ENCODE measurements around the gene PTPDC1.

The PTPDC1 gene

DNA sequence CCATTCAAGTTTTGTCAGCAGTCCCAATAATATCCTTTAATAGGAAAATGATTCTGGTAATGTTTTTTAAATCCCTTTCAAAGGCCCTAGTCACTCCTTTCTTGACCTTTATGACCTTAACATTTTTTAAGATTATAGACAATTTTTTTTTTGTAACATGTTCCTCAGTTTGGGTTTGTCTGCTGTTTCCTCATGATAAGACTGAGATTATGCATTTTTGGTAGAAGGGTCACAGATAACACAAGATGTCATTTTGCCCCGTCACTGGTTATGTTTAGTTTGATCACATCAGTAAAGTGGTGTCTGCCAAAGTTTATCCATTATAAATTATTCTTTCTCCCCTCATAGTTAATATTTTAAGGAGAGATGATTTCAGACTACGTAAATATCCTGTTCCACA is 16.0 kb upstream of the PTPDC1 start:
- Histone ChIP-seq H3K4me3 (ENCODE audit: insufficient read depth, low read depth, low read length) (no peak overlapping the region), H3K4me1 (ENCODE audit: control insufficient read depth, insufficient read depth, low read length) (no peaks in the 10 kb centered on the region), H3K9me3 (ENCODE audit: control insufficient read depth, low read length) (no peaks in the 10 kb centered on the region), H3K27ac (ENCODE audit: insufficient read depth, low read depth, low read length, poor library complexity, severe bottlenecking) (no peak overlapping the region), H3K27me3 (ENCODE audit: control insufficient read depth, insufficient read depth, low read length, poor library complexity, severe bottlenecking) (no peaks in the 10 kb centered on the region), H3K36me3 (ENCODE audit: control insufficient read depth, insufficient read depth, low read length) (no peaks in the 10 kb centered on the region)
- WGBS, 2 experiments = 93% methylated on average over 2 of the region's 2 CpGs; no CpG with 5 or more reads in 1 of the 2 experiments

- Histone ChIP-seq H3K36me3 (ENCODE audit: control insufficient read depth, insufficient read depth, low read length) (no peaks in the 10 kb centered on the region), H3K4me1 (ENCODE audit: control insufficient read depth, insufficient read depth, low read length) (no peaks in the 10 kb centered on the region), H3K4me3 (ENCODE audit: insufficient read depth, low read depth, low read length) (no peak overlapping the region), H3K9me3 (ENCODE audit: control insufficient read depth, low read length) (no peaks in the 10 kb centered on the region), H3K27me3 (ENCODE audit: control insufficient read depth, insufficient read depth, low read length, poor library complexity, severe bottlenecking) (no peaks in the 10 kb centered on the region), H3K27ac (ENCODE audit: insufficient read depth, low read depth, low read length, poor library complexity, severe bottlenecking) (no peak overlapping the region)
- 100% methylated on average over 1 of the region's 1 CpG; no CpG with 5 or more reads in 1 of the 2 experiments for WGBS, 2 experiments
Measured at GRCh38 chr9:94076557-94076956, 7.7 kb upstream of the PTPDC1 start.

- no peaks in the 10 kb centered on the region for H3K27me3 ChIP-seq (ENCODE audit: control insufficient read depth, insufficient read depth, low read length, poor library complexity, severe bottlenecking)
- H3K9me3 ChIP-seq (ENCODE audit: control insufficient read depth, low read length) = no peaks in the 10 kb centered on the region
- no peaks in the 10 kb centered on the region for H3K4me1 ChIP-seq (ENCODE audit: control insufficient read depth, insufficient read depth, low read length)
- no peak overlapping the region for H3K4me3 ChIP-seq (ENCODE audit: insufficient read depth, low read depth, low read length)
- H3K36me3 ChIP-seq (ENCODE audit: control insufficient read depth, insufficient read depth, low read length) = no peaks in the 10 kb centered on the region
- WGBS, 2 experiments = 78 to 100% methylated on average over 2 of the region's 2 CpGs
- no peak overlapping the region for H3K27ac ChIP-seq (ENCODE audit: insufficient read depth, low read depth, low read length, poor library complexity, severe bottlenecking)
Measured at GRCh38 chr9:94078086-94078485, 6.2 kb upstream of the PTPDC1 start.

DNA sequence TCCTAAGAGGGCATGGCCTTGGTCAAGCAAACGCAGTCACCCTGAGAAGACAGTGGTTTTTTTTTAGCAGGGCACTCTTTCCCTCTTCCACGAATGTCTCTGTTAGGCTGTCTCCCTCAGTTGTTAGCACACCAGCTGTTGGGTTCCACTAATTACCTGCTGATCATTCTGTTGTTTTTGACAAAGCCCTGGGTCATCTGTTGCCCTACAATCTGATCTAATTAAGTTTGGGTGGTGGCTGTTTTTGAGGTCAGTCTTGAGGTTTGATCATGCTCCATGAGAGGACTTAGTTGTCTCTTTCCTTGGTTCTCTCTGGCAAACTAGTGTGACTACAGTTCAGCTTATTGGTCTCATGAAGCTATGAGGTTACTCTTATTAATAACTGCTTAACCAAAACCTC is 5.0 kb upstream of the PTPDC1 start:
- H3K4me3 ChIP-seq (ENCODE audit: insufficient read depth, low read depth, low read length) = no peak overlapping the region
- H3K36me3 ChIP-seq (ENCODE audit: control insufficient read depth, insufficient read depth, low read length) = no peaks in the 10 kb centered on the region
- no peak overlapping the region for H3K27ac ChIP-seq (ENCODE audit: insufficient read depth, low read depth, low read length, poor library complexity, severe bottlenecking)
- no peaks in the 10 kb centered on the region for H3K27me3 ChIP-seq (ENCODE audit: control insufficient read depth, insufficient read depth, low read length, poor library complexity, severe bottlenecking)
- no peaks in the 10 kb centered on the region for H3K9me3 ChIP-seq (ENCODE audit: control insufficient read depth, low read length)
- H3K4me1 ChIP-seq (ENCODE audit: control insufficient read depth, insufficient read depth, low read length) = peaks cover 2% of the 10 kb centered on the region
- 88 to 90% methylated on average over 2 of the region's 2 CpGs for WGBS, 2 experiments

- 90 to 93% methylated on average over 2 of the region's 2 CpGs for WGBS, 2 experiments
- Histone ChIP-seq H3K36me3 (ENCODE audit: control insufficient read depth, insufficient read depth, low read length) (no peaks in the 10 kb centered on the region), H3K27ac (ENCODE audit: insufficient read depth, low read depth, low read length, poor library complexity, severe bottlenecking) (no peak overlapping the region), H3K9me3 (ENCODE audit: control insufficient read depth, low read length) (no peaks in the 10 kb centered on the region), H3K4me3 (ENCODE audit: insufficient read depth, low read depth, low read length) (no peak overlapping the region), H3K27me3 (ENCODE audit: control insufficient read depth, insufficient read depth, low read length, poor library complexity, severe bottlenecking) (no peaks in the 10 kb centered on the region), H3K4me1 (ENCODE audit: control insufficient read depth, insufficient read depth, low read length) (peaks cover 10% of the 10 kb centered on the region)
Measured at GRCh38 chr9:94080249-94080648, 4.0 kb upstream of the PTPDC1 start.

- 94 to 96% methylated on average over 4 of the region's 4 CpGs for WGBS, 2 experiments
- H3K27me3 ChIP-seq (ENCODE audit: control insufficient read depth, insufficient read depth, low read length, poor library complexity, severe bottlenecking) = no peaks in the 10 kb centered on the region
- no peaks in the 10 kb centered on the region for H3K36me3 ChIP-seq (ENCODE audit: control insufficient read depth, insufficient read depth, low read length)
- H3K27ac ChIP-seq (ENCODE audit: insufficient read depth, low read depth, low read length, poor library complexity, severe bottlenecking) = no peak overlapping the region
- no peaks in the 10 kb centered on the region for H3K9me3 ChIP-seq (ENCODE audit: control insufficient read depth, low read length)
- H3K4me3 ChIP-seq (ENCODE audit: insufficient read depth, low read depth, low read length) = no peak overlapping the region
- peaks cover 10% of the 10 kb centered on the region for H3K4me1 ChIP-seq (ENCODE audit: control insufficient read depth, insufficient read depth, low read length)
Measured at GRCh38 chr9:94081435-94081834, 2.8 kb upstream of the PTPDC1 start.

DNA sequence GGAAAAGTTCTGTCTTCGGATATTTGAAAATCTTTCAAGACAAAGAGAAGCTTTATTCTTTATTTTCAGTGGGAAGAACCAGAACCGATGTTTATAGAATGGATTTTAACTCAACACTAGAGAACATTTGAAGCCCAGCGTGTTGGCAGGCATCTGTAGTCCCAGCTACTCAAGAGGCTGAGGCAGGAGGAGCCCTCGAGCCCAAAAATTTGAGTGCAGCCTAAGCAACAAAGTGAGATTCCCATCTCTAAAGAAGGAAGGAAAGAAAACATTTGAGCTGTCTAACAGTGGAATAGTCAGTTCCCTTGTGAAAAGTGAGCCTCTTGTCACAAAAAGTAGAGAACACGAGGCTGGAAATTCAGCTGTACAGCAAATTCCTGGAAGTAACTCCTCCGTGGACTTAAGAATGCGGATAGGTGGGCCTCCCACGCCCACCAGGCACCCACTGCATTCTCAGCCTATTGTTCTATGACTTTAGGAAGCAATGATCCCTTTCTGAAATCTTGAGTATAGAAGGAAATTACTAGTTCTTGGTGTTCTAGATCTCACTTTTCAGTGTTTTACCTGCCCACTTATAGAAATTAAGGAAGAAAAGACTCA is 2.3 kb upstream of the PTPDC1 start:
- no peaks in the 10 kb centered on the region for H3K36me3 ChIP-seq (ENCODE audit: control insufficient read depth, insufficient read depth, low read length)
- WGBS, 2 experiments = 87 to 89% methylated on average over 8 of the region's 8 CpGs
- peaks cover 10% of the 10 kb centered on the region for H3K4me1 ChIP-seq (ENCODE audit: control insufficient read depth, insufficient read depth, low read length)
- no peaks in the 10 kb centered on the region for H3K9me3 ChIP-seq (ENCODE audit: control insufficient read depth, low read length)
- H3K27me3 ChIP-seq (ENCODE audit: control insufficient read depth, insufficient read depth, low read length, poor library complexity, severe bottlenecking) = no peaks in the 10 kb centered on the region
- H3K4me3 ChIP-seq (ENCODE audit: insufficient read depth, low read depth, low read length) = no peak overlapping the region
- H3K27ac ChIP-seq (ENCODE audit: insufficient read depth, low read depth, low read length, poor library complexity, severe bottlenecking) = no peak overlapping the region

DNA sequence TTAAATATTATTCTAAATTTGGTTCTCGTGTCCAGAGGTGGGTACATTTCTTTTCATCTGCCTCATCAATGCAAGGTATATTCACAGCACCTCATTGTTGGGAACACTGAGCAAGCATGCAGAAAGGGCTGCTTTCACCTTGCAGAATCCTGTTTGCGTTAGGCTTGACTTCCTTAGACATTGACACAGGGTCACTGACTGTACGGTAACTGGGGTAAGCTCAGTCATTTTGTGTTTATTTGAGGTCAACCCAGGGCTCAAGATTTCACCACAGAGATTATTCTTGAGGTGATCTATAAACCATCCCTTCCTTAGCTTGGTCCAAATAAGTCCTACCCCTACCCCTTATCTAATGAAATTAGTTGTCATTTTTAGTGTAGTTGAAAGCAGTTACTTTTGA is 1.7 kb upstream of the PTPDC1 start:
- Histone ChIP-seq H3K27ac (ENCODE audit: insufficient read depth, low read depth, low read length, poor library complexity, severe bottlenecking) (no peak overlapping the region), H3K4me3 (ENCODE audit: insufficient read depth, low read depth, low read length) (no peak overlapping the region), H3K9me3 (ENCODE audit: control insufficient read depth, low read length) (no peaks in the 10 kb centered on the region), H3K4me1 (ENCODE audit: control insufficient read depth, insufficient read depth, low read length) (peaks cover 10% of the 10 kb centered on the region), H3K27me3 (ENCODE audit: control insufficient read depth, insufficient read depth, low read length, poor library complexity, severe bottlenecking) (no peaks in the 10 kb centered on the region), H3K36me3 (ENCODE audit: control insufficient read depth, insufficient read depth, low read length) (no peaks in the 10 kb centered on the region)
- WGBS, 2 experiments = 94 to 96% methylated on average over 3 of the region's 3 CpGs

GRCh38 chr9:94082956-94083355 is 1.3 kb upstream of the PTPDC1 start:
- Histone ChIP-seq H3K4me3 (ENCODE audit: insufficient read depth, low read depth, low read length) (no peak overlapping the region), H3K4me1 (ENCODE audit: control insufficient read depth, insufficient read depth, low read length) (peaks cover 12% of the 10 kb centered on the region), H3K27ac (ENCODE audit: insufficient read depth, low read depth, low read length, poor library complexity, severe bottlenecking) (no peak overlapping the region), H3K27me3 (ENCODE audit: control insufficient read depth, insufficient read depth, low read length, poor library complexity, severe bottlenecking) (no peaks in the 10 kb centered on the region), H3K36me3 (ENCODE audit: control insufficient read depth, insufficient read depth, low read length) (no peaks in the 10 kb centered on the region), H3K9me3 (ENCODE audit: control insufficient read depth, low read length) (no peaks in the 10 kb centered on the region)
- WGBS, 2 experiments = 93 to 100% methylated on average over 1 of the region's 1 CpG

DNA sequence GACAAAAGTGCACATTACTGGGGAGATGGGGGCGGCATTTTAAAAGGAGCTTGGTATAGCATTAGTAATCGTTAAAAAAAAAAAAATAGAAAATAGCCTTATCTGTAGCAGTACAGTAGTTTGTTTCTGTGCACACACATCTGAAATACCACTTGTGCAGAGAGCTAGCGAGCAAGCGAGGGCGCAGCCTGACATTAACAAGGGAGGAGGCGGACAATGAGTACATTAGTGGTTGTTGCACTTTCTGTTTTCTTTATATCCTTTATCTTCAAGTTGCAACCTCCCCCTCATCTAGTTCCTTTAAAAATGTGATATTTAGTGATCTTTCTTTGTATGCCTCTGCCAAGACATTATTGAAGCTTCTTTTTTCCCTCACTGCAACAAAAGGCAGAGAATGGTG is 880 bp upstream of the PTPDC1 start:
- Histone ChIP-seq H3K36me3 (ENCODE audit: control insufficient read depth, insufficient read depth, low read length) (no peaks in the 10 kb centered on the region), H3K9me3 (ENCODE audit: control insufficient read depth, low read length) (no peaks in the 10 kb centered on the region), H3K4me3 (ENCODE audit: insufficient read depth, low read depth, low read length) (no peak overlapping the region), H3K27me3 (ENCODE audit: control insufficient read depth, insufficient read depth, low read length, poor library complexity, severe bottlenecking) (no peaks in the 10 kb centered on the region), H3K4me1 (ENCODE audit: control insufficient read depth, insufficient read depth, low read length) (peaks cover 14% of the 10 kb centered on the region), H3K27ac (ENCODE audit: insufficient read depth, low read depth, low read length, poor library complexity, severe bottlenecking) (no peak overlapping the region)
- whole genome bisulfite sequencing, 2 experiments = 94 to 95% methylated on average over 5 to 6 of the region's 6 CpGs
